GM12878 (cell line): ENCODE results near the gene CPHXL2. TPM values are rescaled to one million over a fixed set of nuclear protein-coding genes. Genes with fewer than 3 reads are reported as not detected.

Experiments
- polyA plus RNA-seq, 11 experiments: library from polyadenylated mRNA; depleted of rRNA in 4 of 11; unstranded in 6 of 11; stranded (reverse) in 5 of 11; fragments of >200 nt; fragmentation: Nextera tagmentation in 4 of 11; fragmentation: Illumina TruSeq in 1 of 11; extraction: Ambion mirVana in 4 of 11; extraction: Trizol in 1 of 11; gene quantifications; 1 replicate in 1 of 11; 2 replicates in 10 of 11; pipeline versions ENCODE4 v1.2.1 to v1.2.3, GENCODE V29; 2011 to 2016; ENCODE audit warnings: inconsistent platforms in 2 of 11, missing spikeins in 2 of 11, low read depth in 1 of 11
- total RNA-seq, 4 experiments: library from RNA; depleted of rRNA in 3 of 4; stranded (reverse); fragments of >200 nt in 3 of 4; fragmentation: Illumina TruSeq in 1 of 4; extraction: Trizol in 1 of 4; gene quantifications; 2 replicates each; pipeline versions ENCODE4 v1.2.1 to v1.2.3, GENCODE V29; 2013 to 2021
- TF ChIP-seq, protein P1 (sequence below): IDR thresholded peaks from 2 replicates; pipeline ENCODE4 v1.6.1; 2012; ENCODE audit warnings: improper control_type of control experiment, low read depth, low read length; ENCODE audit not compliant: insufficient replicate concordance
- TF ChIP-seq, protein P2 (sequence below): fragments of 450-650 bp; IDR thresholded peaks from 2 replicates; pipeline ENCODE4 v1.6.1; 2016; ENCODE audit warnings: mild to moderate bottlenecking
- TF ChIP-seq, protein P3 (sequence below): fragments of 450-650 bp; IDR thresholded peaks from 2 replicates; pipeline ENCODE4 v1.6.1; 2016; ENCODE audit warnings: mild to moderate bottlenecking
- TF ChIP-seq, protein P4 (sequence below): IDR thresholded peaks from 2 replicates; pipeline ENCODE4 v1.6.1; 2012; ENCODE audit warnings: low read depth, low read length, improper control_type of control experiment
- TF ChIP-seq, protein P5 (sequence below): fragments of 450-650 bp; formaldehyde crosslinking; IDR thresholded peaks from 2 replicates; pipeline ENCODE4 v1.4.0; 2022; ENCODE audit warnings: mild to moderate bottlenecking, moderate library complexity

CPHXL2 gene
- total and polyA plus RNA-seq, 10 of the 15 experiments (the other 5 are each of a cell fraction or from before 2014, with no cell fraction given) = not detected

DNA sequence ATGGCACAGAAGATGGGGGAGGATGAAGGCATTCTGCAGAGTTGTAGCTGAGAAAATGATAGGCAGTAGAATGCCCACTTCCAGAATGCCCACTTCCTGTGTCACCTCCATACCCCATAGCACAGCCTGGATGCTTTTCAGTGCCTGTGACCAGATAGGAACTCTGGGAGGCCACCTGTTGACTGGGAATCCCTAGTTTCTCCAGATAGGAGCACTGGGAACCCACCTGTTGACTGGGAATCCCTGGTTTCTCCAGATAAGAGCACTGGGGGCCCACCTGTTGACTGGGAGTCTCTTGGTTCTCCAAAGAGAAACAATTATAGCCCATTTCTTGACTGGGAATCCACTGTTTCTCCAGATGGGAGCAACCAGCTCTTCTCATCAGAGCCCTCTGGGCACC is 37.9 kb upstream of the CPHXL2 start (continued):
- TF ChIP-seq, protein P1, sequence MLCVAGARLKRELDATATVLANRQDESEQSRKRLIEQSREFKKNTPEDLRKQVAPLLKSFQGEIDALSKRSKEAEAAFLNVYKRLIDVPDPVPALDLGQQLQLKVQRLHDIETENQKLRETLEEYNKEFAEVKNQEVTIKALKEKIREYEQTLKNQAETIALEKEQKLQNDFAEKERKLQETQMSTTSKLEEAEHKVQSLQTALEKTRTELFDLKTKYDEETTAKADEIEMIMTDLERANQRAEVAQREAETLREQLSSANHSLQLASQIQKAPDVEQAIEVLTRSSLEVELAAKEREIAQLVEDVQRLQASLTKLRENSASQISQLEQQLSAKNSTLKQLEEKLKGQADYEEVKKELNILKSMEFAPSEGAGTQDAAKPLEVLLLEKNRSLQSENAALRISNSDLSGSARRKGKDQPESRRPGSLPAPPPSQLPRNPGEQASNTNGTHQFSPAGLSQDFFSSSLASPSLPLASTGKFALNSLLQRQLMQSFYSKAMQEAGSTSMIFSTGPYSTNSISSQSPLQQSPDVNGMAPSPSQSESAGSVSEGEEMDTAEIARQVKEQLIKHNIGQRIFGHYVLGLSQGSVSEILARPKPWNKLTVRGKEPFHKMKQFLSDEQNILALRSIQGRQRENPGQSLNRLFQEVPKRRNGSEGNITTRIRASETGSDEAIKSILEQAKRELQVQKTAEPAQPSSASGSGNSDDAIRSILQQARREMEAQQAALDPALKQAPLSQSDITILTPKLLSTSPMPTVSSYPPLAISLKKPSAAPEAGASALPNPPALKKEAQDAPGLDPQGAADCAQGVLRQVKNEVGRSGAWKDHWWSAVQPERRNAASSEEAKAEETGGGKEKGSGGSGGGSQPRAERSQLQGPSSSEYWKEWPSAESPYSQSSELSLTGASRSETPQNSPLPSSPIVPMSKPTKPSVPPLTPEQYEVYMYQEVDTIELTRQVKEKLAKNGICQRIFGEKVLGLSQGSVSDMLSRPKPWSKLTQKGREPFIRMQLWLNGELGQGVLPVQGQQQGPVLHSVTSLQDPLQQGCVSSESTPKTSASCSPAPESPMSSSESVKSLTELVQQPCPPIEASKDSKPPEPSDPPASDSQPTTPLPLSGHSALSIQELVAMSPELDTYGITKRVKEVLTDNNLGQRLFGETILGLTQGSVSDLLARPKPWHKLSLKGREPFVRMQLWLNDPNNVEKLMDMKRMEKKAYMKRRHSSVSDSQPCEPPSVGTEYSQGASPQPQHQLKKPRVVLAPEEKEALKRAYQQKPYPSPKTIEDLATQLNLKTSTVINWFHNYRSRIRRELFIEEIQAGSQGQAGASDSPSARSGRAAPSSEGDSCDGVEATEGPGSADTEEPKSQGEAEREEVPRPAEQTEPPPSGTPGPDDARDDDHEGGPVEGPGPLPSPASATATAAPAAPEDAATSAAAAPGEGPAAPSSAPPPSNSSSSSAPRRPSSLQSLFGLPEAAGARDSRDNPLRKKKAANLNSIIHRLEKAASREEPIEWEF = no peak
- TF ChIP-seq, protein P2, sequence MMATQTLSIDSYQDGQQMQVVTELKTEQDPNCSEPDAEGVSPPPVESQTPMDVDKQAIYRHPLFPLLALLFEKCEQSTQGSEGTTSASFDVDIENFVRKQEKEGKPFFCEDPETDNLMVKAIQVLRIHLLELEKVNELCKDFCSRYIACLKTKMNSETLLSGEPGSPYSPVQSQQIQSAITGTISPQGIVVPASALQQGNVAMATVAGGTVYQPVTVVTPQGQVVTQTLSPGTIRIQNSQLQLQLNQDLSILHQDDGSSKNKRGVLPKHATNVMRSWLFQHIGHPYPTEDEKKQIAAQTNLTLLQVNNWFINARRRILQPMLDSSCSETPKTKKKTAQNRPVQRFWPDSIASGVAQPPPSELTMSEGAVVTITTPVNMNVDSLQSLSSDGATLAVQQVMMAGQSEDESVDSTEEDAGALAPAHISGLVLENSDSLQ = no peak
- TF ChIP-seq, protein P3, sequence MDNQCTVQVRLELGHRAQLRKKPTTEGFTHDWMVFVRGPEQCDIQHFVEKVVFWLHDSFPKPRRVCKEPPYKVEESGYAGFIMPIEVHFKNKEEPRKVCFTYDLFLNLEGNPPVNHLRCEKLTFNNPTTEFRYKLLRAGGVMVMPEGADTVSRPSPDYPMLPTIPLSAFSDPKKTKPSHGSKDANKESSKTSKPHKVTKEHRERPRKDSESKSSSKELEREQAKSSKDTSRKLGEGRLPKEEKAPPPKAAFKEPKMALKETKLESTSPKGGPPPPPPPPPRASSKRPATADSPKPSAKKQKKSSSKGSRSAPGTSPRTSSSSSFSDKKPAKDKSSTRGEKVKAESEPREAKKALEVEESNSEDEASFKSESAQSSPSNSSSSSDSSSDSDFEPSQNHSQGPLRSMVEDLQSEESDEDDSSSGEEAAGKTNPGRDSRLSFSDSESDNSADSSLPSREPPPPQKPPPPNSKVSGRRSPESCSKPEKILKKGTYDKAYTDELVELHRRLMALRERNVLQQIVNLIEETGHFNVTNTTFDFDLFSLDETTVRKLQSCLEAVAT = no peak
- TF ChIP-seq, protein P4, sequence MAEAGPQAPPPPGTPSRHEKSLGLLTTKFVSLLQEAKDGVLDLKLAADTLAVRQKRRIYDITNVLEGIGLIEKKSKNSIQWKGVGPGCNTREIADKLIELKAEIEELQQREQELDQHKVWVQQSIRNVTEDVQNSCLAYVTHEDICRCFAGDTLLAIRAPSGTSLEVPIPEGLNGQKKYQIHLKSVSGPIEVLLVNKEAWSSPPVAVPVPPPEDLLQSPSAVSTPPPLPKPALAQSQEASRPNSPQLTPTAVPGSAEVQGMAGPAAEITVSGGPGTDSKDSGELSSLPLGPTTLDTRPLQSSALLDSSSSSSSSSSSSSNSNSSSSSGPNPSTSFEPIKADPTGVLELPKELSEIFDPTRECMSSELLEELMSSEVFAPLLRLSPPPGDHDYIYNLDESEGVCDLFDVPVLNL = no peak
- TF ChIP-seq, protein P5, sequence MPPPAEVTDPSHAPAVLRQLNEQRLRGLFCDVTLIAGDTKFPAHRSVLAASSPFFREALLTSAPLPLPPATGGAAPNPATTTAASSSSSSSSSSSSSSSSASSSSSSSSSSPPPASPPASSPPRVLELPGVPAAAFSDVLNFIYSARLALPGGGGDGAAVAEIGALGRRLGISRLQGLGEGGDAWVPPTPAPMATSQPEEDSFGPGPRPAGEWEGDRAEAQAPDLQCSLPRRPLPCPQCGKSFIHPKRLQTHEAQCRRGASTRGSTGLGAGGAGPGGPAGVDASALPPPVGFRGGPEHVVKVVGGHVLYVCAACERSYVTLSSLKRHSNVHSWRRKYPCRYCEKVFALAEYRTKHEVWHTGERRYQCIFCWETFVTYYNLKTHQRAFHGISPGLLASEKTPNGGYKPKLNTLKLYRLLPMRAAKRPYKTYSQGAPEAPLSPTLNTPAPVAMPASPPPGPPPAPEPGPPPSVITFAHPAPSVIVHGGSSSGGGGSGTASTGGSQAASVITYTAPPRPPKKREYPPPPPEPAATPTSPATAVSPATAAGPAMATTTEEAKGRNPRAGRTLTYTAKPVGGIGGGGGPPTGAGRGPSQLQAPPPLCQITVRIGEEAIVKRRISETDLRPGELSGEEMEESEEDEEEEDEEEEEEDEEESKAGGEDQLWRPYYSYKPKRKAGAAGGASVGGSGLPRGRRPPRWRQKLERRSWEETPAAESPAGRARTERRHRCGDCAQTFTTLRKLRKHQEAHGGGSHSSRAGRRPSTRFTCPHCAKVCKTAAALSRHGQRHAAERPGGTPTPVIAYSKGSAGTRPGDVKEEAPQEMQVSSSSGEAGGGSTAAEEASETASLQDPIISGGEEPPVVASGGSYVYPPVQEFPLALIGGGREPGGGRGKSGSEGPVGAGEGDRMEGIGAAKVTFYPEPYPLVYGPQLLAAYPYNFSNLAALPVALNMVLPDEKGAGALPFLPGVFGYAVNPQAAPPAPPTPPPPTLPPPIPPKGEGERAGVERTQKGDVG = no peak
